Pancreas (tissue), 10 donors: Measurements from ENCODE around the gene MED29. TPM values are rescaled to one million over a fixed set of nuclear protein-coding genes. Genes with fewer than 3 reads are reported as not detected.

ENCODE experiments used
- ATAC-seq, 4 donors: fragments of 200-7000 bp; cut with Tn5 transposase; one replicate each; pipeline versions ENCODE4 v1.8.0 to v1.9.1; 2020; ENCODE audit warnings: mild to moderate bottlenecking in 4 of 4, moderate library complexity in 4 of 4
- DNase-seq, 6 donors: peaks; one replicate each; pipeline ENCODE4 v3.0.0-alpha.2; 2020
- FAIRE-seq: peaks from 2 replicates; lab custom pipeline; 2012; peaks lifted over from hg19 to GRCh38; lab: Jason Lieb, UNC
- H3K27ac ChIP-seq, 4 donors: fragments of 200-600 bp; sonication (generic); 1 replicate in 3 of 4; 2 replicates in 1 of 4; pipeline versions ENCODE4 v1.5.0 to v1.8.0; 2020
- H3K27me3 ChIP-seq, 4 donors: fragments of 200-600 bp; one replicate each; pipeline ENCODE4 v1.8.0; 2021
- H3K36me3 ChIP-seq, 3 donors: fragments of 200-600 bp; sonication (generic) in 1 of 3; one replicate each; pipeline versions ENCODE4 v1.5.0 to v1.8.0; 2020 to 2021
- H3K4me1 ChIP-seq, 3 donors: fragments of 200-600 bp; one replicate each; pipeline ENCODE4 v1.8.0; 2021
- H3K4me3 ChIP-seq, 4 donors: fragments of 200-600 bp; sonication (generic) in 2 of 4; one replicate each; pipeline versions ENCODE4 v1.5.0 to v1.8.0; 2020 to 2021
- H3K9me3 ChIP-seq, 4 donors: fragments of 200-600 bp; one replicate each; pipeline ENCODE4 v1.8.0; 2021
- WGBS, 2 donors: extraction: QIAGEN DNeasy Blood & Tissue Kit; methylation state at CpG; one replicate each; pipeline ENCODE4 v1.1.7; 2013; 5-methylcytosine and 5-hydroxymethylcytosine counted together
- intact Hi-C, 3 donors: fragments of 100-400 bp; cut with DNase I; formaldehyde crosslinking; loops; one replicate each; pipeline versions ENCODE4 v1.11.1 to v1.14.2; 2022
- polyA plus RNA-seq, 2 donors: library from polyadenylated mRNA; stranded (reverse); fragments of 200-250 nt; gene quantifications; one replicate each; pipeline ENCODE4 v1.2.3, GENCODE V29; 2013
- total RNA-seq, 6 donors: library from RNA; stranded (reverse); fragmentation: NEBNext Ultra II Directional in 4 of 6; extraction: Animal tissue kit (Norgen Biotek cat#: 25700) in 4 of 6; gene quantifications; one replicate each; pipeline versions ENCODE4 v1.2.1 to v1.2.4, GENCODE V29; 2021 to 2023
- TF ChIP-seq, protein P1 (sequence below), 4 donors: fragments of 200-600 bp; sonication (generic) in 3 of 4; IDR thresholded peaks; one replicate each; pipeline versions ENCODE4 v1.5.0 to v1.8.0; 2021; ENCODE audit warnings: antibody characterized with exemption in 4 of 4
- donor health status: healthy with polysubstance abuse.
- donor health status: DM: no; HTN: no; CAD: no; lungs with moderate emphysema.
- donor health status: DM: no; HTN: no; CAD: no.
- donor health status: control.
- donor health status: control.
- donor health status: Bipolar disorder and iron deficiency.
- donor health status: DM: yes; HTN: yes; CAD: no.
- donor health status: DM: no; HTN: no; CAD: no.
- donor health status: DM: no; HTN: no; CAD: no.
- donor health status: DM: yes; HTN: yes; CAD: no.

The MED29 gene
- total and polyA plus RNA-seq, 8 donors, result 13.2 to 23.9 (median 17.5) TPM

DNA sequence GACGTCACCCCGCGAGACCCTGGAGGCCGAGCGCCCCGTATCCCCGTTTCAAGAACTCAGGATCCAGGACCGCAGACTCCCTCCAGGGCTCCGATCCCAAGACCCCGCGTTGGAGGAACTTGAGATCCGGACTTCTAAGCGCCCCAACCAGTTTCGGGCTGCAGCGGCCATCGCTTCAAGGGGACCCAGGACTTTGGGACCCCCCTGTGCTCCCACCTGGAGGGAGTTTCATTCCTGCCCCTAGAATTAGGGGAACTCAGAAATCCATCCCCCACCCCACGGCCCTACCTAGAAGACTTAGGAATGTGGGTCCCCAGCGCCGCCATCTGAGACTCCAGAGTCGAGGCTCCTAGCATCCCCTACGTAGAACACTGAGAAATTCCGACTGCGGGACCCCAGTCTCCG is 21.7 kb downstream of the MED29 start:
- H3K9me3 ChIP-seq, result no peaks in the 10 kb centered on the region
- H3K4me1 ChIP-seq, result peaks cover 12 to 20% (median 15%) of the 10 kb centered on the region in 3 donors
- peak overlapping the region; percentile 60 to 96 (median 74) for H3K4me3 ChIP-seq
- TF ChIP-seq, protein P1, sequence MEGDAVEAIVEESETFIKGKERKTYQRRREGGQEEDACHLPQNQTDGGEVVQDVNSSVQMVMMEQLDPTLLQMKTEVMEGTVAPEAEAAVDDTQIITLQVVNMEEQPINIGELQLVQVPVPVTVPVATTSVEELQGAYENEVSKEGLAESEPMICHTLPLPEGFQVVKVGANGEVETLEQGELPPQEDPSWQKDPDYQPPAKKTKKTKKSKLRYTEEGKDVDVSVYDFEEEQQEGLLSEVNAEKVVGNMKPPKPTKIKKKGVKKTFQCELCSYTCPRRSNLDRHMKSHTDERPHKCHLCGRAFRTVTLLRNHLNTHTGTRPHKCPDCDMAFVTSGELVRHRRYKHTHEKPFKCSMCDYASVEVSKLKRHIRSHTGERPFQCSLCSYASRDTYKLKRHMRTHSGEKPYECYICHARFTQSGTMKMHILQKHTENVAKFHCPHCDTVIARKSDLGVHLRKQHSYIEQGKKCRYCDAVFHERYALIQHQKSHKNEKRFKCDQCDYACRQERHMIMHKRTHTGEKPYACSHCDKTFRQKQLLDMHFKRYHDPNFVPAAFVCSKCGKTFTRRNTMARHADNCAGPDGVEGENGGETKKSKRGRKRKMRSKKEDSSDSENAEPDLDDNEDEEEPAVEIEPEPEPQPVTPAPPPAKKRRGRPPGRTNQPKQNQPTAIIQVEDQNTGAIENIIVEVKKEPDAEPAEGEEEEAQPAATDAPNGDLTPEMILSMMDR (IDR thresholded peaks at IDR 0.05), result peak in 3 of 4 donors; percentile 10 to 89 (median 20)
- no peak for ATAC-seq
- no peak for FAIRE-seq
- intact Hi-C loops, result no loop called here
- H3K27me3 ChIP-seq, result no peaks in the 10 kb centered on the region
- H3K36me3 ChIP-seq, result peaks cover 0 to 5% (median 0%) of the 10 kb centered on the region in 3 donors
- WGBS, 2 donors, result 1 to 2% methylated on average over 24 of the region's 24 CpGs
- DNase-seq, result peak in 2 of 6 donors; percentile 51 to 56
- peak overlapping the region; percentile 31 to 74 (median 57) for H3K27ac ChIP-seq

- Histone ChIP-seq H3K36me3 (peaks cover 0 to under 1% (median 0%) of the 10 kb centered on the region in 3 donors), H3K4me1 (peaks cover 12 to 18% (median 15%) of the 10 kb centered on the region in 3 donors), H3K4me3 (peak overlapping the region; percentile 60 to 96 (median 74)), H3K27me3 (no peaks in the 10 kb centered on the region), H3K9me3 (no peaks in the 10 kb centered on the region), H3K27ac (peak overlapping the region; percentile 31 to 74 (median 57))
- 5 to 7% methylated on average over 21 to 54 of the region's 54 CpGs for WGBS, 2 donors
- no peak for ATAC-seq
- intact Hi-C loops, result no loop called here
- TF ChIP-seq, protein P1 (IDR thresholded peaks at IDR 0.05), result no peak
- peak in 5 of 6 donors; percentile 47 to 85 (median 72) for DNase-seq
- no peak for FAIRE-seq
Measured at GRCh38 chr19:39413272-39413910, 22.2 kb downstream of the MED29 start.

DNA sequence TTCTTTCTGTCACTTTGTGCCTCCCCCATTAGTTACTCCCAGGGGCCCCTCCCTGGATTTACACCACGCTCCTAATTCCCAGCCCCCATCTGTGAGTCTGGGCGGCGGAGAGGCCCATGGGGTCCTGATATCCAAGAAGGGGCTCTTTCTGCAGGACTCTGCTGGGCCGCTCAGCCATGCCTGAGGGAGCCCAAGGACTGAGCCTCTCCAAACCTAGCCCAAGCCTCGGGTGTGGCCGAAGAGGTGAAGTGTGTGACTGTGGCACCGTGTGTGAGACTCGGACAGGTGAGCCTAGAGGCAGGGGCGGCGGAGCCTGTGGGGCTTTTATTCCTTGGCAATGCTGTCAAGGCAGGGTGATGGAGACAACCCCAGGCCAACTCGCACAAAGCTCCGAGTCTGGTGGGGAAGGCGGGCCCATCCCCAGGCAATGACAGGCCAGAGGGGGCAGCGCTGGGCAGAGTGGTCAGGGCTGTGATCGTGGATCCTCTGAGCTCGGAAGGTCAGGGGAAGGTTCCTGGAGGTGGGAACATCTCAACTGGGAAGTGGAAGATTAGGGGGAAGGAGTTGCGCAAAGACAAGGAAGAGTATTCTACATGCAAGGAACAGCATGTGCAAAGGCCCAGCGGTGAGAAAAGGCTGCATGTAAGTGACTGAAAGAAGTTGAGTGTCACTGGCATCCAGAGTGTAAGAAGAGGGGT is 22.9 kb downstream of the MED29 start:
- Histone ChIP-seq H3K4me1 (peaks cover 12 to 15% (median 14%) of the 10 kb centered on the region in 3 donors), H3K27me3 (no peaks in the 10 kb centered on the region), H3K4me3 (peak overlapping the region in 2 of 4 donors; percentile 70 to 96), H3K36me3 (no peaks in the 10 kb centered on the region), H3K27ac (peak overlapping the region in 2 of 4 donors; percentile 51 to 74), H3K9me3 (no peaks in the 10 kb centered on the region)
- WGBS, 2 donors, result 64 to 67% methylated on average over 18 of the region's 18 CpGs
- intact Hi-C loops, result no loop called here
- FAIRE-seq (no peak), ATAC-seq (no peak), DNase-seq (peak in 2 of 6 donors; percentile 55 to 56)
- TF ChIP-seq, protein P1 (IDR thresholded peaks at IDR 0.05), result no peak

DNA sequence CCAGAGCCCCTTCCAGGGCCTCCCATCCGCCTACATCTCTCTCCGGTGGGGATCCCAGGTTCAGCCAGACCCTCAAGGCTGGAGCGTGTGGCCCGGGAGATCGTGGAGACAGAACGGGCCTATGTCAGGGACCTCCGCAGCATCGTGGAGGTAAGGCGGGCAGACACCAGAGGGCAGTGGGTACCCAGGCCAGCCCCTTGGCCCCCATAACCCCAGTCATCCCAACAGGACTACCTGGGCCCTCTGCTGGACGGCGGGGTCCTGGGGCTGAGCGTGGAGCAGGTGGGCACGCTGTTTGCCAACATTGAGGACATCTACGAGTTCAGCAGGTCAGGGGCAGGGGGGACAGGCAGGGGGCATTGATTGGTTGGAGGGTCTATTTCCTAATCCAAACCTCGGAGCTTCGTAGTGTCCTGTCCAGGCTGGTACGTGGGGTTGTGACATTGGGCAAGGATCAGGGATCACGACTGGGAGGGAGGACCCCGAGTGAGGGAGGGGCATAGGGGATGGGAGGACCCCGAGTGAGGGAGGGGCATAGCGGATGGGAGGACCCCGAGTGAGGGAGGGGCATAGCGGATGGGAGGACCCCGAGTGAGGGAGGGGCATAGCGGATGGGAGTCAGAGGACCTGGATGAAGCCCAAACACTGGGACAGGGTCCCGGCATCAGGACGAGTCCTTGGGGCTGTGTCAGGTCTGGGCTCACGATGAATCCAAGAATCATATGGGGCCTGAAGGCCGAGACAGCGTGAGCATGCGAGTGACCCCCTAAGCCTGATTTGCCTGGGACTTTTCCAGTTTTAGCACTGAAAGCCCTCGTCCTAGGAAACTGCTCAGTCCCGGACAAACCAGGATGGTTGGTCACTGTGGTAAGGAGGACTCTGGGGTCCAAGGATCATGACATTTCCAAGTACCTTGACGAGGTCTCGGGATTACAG is 24.2 kb downstream of the MED29 start:
- no peaks in the 10 kb centered on the region for H3K27me3 ChIP-seq
- FAIRE-seq, result no peak
- no peak for ATAC-seq
- 68 to 80% methylated on average over 34 to 35 of the region's 35 CpGs for WGBS, 2 donors
- H3K9me3 ChIP-seq, result no peaks in the 10 kb centered on the region
- intact Hi-C loops, result no loop called here
- no peak overlapping the region for H3K27ac ChIP-seq
- peaks cover 12 to 15% (median 14%) of the 10 kb centered on the region in 3 donors for H3K4me1 ChIP-seq
- TF ChIP-seq, protein P1 (IDR thresholded peaks at IDR 0.05), result no peak
- peak overlapping the region in 1 of 4 donors; percentile 5 for H3K4me3 ChIP-seq
- H3K36me3 ChIP-seq, result no peaks in the 10 kb centered on the region
- DNase-seq, result peak in 1 of 6 donors; percentile 66
